ENCODE results near the gene PRKCD. TPM values are rescaled to one million over a fixed set of nuclear protein-coding genes. Genes with fewer than 3 reads are reported as not detected.

The PRKCD gene
- total and polyA plus RNA-seq, 9 of the 15 experiments (the other 6 are each of a cell fraction or from before 2014, with no cell fraction given): 2.5 to 19.5 (median 6.1) TPM

DNA sequence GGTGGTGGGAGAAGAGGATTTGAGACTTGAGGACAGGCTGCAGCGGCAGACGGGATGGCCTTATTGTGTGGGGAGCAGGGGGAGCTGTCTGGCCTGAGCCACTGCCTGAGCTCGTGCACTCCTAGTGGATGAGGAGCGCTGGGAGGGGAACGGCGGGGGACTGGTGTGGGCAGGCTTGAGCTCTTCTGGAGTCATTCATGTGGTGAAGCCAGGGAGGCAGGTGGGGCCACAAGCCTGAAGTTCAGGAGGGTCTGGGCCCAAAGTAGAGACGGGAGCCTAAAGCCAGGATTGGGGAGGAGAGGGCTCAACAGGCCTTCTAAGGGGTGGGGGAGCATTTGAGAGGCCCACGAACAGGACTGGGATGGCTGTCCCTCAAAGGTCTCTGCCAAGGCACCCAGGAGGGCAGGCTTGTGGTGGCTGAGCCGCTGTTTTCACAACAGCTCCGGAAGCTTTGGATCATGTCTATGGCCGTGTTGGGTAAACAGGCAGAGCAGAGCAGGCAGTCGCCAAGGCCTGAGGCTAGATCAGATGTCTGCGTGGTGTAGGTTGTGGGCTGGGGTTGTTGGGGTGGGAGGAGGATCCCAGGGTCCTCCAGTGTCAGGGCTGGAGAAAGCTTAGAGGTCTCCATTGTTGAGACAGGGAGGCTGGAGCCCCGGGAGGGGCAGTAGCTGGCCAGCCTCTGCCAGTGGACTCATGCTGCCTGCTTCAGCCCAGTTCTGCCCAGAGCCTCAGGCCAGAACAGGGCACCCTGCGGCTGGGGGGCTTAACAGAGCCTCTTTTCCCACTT lies 8.2 kb downstream of the PRKCD start:
- H3K9me3 ChIP-seq (replicated peaks; ENCODE audit: control insufficient read depth, insufficient read depth, low read depth, low read length): no peaks in the 10 kb centered on the region
- H3K9ac ChIP-seq (ENCODE audit: insufficient read depth in 1 of 2, low read depth in 2 of 2, low read length in 2 of 2): peak overlapping the region in 1 of 2 experiments; percentile 1; a peak in 2 of 4 replicates
- ChIA-PET CTCF (ENCODE audit: low intra/inter-chr PET ratio) (no interaction called here), POLR2A (no interaction called here)
- intact Hi-C loops (cut with micrococcal nuclease): no loop called here
- no peaks in the 10 kb centered on the region for H3K27me3 ChIP-seq (ENCODE audit: control insufficient read depth in 2 of 2, insufficient read depth in 2 of 2, low read length in 2 of 2)
- no peaks in the 10 kb centered on the region; the same call in 2 of the 3 replicates for H3K79me2 ChIP-seq (ENCODE audit: control insufficient read depth, insufficient read depth, low read length)
- H3K4me3 ChIP-seq: no peak overlapping the region
- peaks cover 2% of the 10 kb centered on the region for H3K9me1 ChIP-seq (ENCODE audit: control insufficient read depth, insufficient read depth, low read length)
- WGBS (ENCODE audit: insufficient coverage, low coverage, missing lambda C conversion rate): 52% methylated on average over 5 of the region's 15 CpGs
- TF ChIP-seq, protein P1, sequence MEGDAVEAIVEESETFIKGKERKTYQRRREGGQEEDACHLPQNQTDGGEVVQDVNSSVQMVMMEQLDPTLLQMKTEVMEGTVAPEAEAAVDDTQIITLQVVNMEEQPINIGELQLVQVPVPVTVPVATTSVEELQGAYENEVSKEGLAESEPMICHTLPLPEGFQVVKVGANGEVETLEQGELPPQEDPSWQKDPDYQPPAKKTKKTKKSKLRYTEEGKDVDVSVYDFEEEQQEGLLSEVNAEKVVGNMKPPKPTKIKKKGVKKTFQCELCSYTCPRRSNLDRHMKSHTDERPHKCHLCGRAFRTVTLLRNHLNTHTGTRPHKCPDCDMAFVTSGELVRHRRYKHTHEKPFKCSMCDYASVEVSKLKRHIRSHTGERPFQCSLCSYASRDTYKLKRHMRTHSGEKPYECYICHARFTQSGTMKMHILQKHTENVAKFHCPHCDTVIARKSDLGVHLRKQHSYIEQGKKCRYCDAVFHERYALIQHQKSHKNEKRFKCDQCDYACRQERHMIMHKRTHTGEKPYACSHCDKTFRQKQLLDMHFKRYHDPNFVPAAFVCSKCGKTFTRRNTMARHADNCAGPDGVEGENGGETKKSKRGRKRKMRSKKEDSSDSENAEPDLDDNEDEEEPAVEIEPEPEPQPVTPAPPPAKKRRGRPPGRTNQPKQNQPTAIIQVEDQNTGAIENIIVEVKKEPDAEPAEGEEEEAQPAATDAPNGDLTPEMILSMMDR (IDR thresholded peaks at IDR 0.05 in 2 of 3, conservative IDR thresholded peaks at IDR 0.05 in 1 of 3; ENCODE audit: insufficient read depth in 2 of 3, low read depth in 1 of 3, low read length in 3 of 3): peak in 1 of 3 experiments; percentile 10; a peak in 1 of 6 replicates
- no peak for TF ChIP-seq ZEB2 (IDR thresholded peaks at IDR 0.05)
- no TSS peak for BruUV-seq (replicated peaks)
- DNase-seq (ENCODE audit: extremely low read depth in 1 of 4, low spot score in 3 of 4) (no peak), ATAC-seq (peak; percentile 44), FAIRE-seq (no peak)
- H4K20me1 ChIP-seq (replicated peaks; ENCODE audit: control insufficient read depth, insufficient read depth, low read length): peaks cover 8% of the 10 kb centered on the region
- peaks cover 7 to 28% of the 10 kb centered on the region in 2 experiments; a peak in 4 of 5 replicates for H3K4me1 ChIP-seq (replicated peaks in 1 of 2; ENCODE audit: control insufficient read depth in 2 of 2, insufficient read depth in 2 of 2, low read length in 2 of 2)
- no peak overlapping the region for H2AFZ ChIP-seq (ENCODE audit: low read depth, low read length)
- H3K36me3 ChIP-seq (ENCODE audit: control insufficient read depth, insufficient read depth, low read length): peaks cover 6% of the 10 kb centered on the region; the same call in 1 of the 3 replicates
- in situ Hi-C loops (cut with MboI): no loop called here
- no peak overlapping the region for H3K4me2 ChIP-seq (ENCODE audit: insufficient read depth, low read length)
- no peak overlapping the region for H3K27ac ChIP-seq (ENCODE audit: extremely low read depth, low read depth, low read length)
